K562 (cell line): ENCODE data around the gene SP6. TPM values are rescaled to one million over a fixed set of nuclear protein-coding genes. Genes with fewer than 3 reads are reported as not detected.
A peak's percentile ranks its signal among the peaks of the same experiment; 100 is the strongest.

Experiments used
- CREB1 ChIP-seq, 2 experiments: sonication (generic) in 1 of 2; formaldehyde crosslinking in 1 of 2; IDR thresholded peaks; 2 replicates each; pipeline versions ENCODE4 v1.6.1 to v1.8.0; 2012 to 2022; ENCODE audit warnings: inconsistent platforms in 1 of 2, mild to moderate bottlenecking in 1 of 2, missing genetic modification reagents in 1 of 2, moderate library complexity in 1 of 2
- DDX20 ChIP-seq: fragments of 450-650 bp; IDR thresholded peaks from 2 replicates; pipeline ENCODE4 v1.6.1; 2016; ENCODE audit warnings: missing genetic modification characterization, low read depth, mild to moderate bottlenecking, missing compliant biosample characterization, moderate library complexity
- ETV5 ChIP-seq: sonication (generic); formaldehyde crosslinking; IDR thresholded peaks from 2 replicates; pipeline ENCODE4 v1.4.0; 2020; ENCODE audit warnings: low read depth, mild to moderate bottlenecking, missing genetic modification reagents
- HDAC3 ChIP-seq: fragments of 450-650 bp; IDR thresholded peaks from 2 replicates; pipeline ENCODE4 v1.6.1; 2018; ENCODE audit warnings: borderline replicate concordance, mild to moderate bottlenecking, moderate library complexity; ENCODE audit not compliant: partially characterized antibody
- KAT8 ChIP-seq: fragments of 450-650 bp; IDR thresholded peaks from 2 replicates; pipeline ENCODE4 v1.6.1; 2016; ENCODE audit warnings: low read depth, mild to moderate bottlenecking
- LARP7 ChIP-seq: fragments of 450-650 bp; IDR thresholded peaks from 2 replicates; pipeline ENCODE4 v1.6.1; 2016
- NFIC ChIP-seq: fragments of 450-650 bp; IDR thresholded peaks from 2 replicates; pipeline ENCODE4 v1.6.1; 2017; ENCODE audit warnings: mild to moderate bottlenecking, inconsistent platforms
- PML ChIP-seq: IDR thresholded peaks from 2 replicates; pipeline ENCODE4 v1.6.1; 2012; ENCODE audit warnings: low read length, inconsistent platforms
- RAD21 ChIP-seq, 2 experiments: fragments of 250-450 bp in 1 of 2; fragments of 450-650 bp in 1 of 2; sonication (Bioruptor Pico) in 1 of 2; formaldehyde crosslinking in 1 of 2; IDR thresholded peaks in 1 of 2; conservative IDR thresholded peaks in 1 of 2; 2 replicates each; pipeline versions ENCODE4 v1.4.0 to v1.8.0; 2020 to 2022; ENCODE audit warnings: mild to moderate bottlenecking in 2 of 2, moderate library complexity in 1 of 2
- SAP30 ChIP-seq: fragments of 200-600 bp; sonication (generic); IDR thresholded peaks from 2 replicates; pipeline ENCODE4 v1.6.1; 2012; ENCODE audit warnings: borderline replicate concordance, low read depth, mild to moderate bottlenecking, moderate library complexity, low read length, control low read depth, inconsistent platforms; ENCODE audit not compliant: insufficient read depth, poor library complexity, severe bottlenecking
- SMARCC2 ChIP-seq: fragments of 450-650 bp; IDR thresholded peaks from 2 replicates; pipeline ENCODE4 v1.6.1; 2017; ENCODE audit warnings: antibody characterized with exemption, moderate library complexity, mild to moderate bottlenecking, low read depth
- SMC3 ChIP-seq: conservative IDR thresholded peaks from 2 replicates; pipeline ENCODE4 v1.6.1; 2011; ENCODE audit warnings: low read depth, low read length, improper control_type of control experiment; ENCODE audit not compliant: insufficient read depth
- TAF15 ChIP-seq: fragments of 200-400 bp; formaldehyde crosslinking; IDR thresholded peaks from 2 replicates; pipeline ENCODE4 v1.6.1; 2017; ENCODE audit warnings: mild to moderate bottlenecking, low read depth, low read length, moderate library complexity
- ZNF3 ChIP-seq: fragments of 250-450 bp; sonication (Bioruptor Pico); IDR thresholded peaks from 2 replicates; pipeline ENCODE4 v1.5.0; 2021; ENCODE audit warnings: mild to moderate bottlenecking, moderate library complexity
- polyA plus RNA-seq, 8 experiments: library from polyadenylated mRNA; depleted of rRNA in 4 of 8; stranded (reverse) in 5 of 8; unstranded in 3 of 8; fragments of >200 nt; fragmentation: Nextera tagmentation in 2 of 8; fragmentation: Illumina TruSeq in 1 of 8; extraction: Ambion mirVana in 2 of 8; extraction: Trizol in 1 of 8; gene quantifications; 2 replicates each; pipeline versions ENCODE4 v1.2.1 to v1.2.3, GENCODE V29; 2011 to 2014; ENCODE audit warnings: inconsistent platforms in 1 of 8, missing spikeins in 1 of 8
- total RNA-seq, 7 experiments: library from RNA; depleted of rRNA in 6 of 7; stranded (reverse); fragments of >200 nt in 6 of 7; fragmentation: Illumina TruSeq in 2 of 7; extraction: Trizol in 2 of 7; gene quantifications; 2 replicates each; pipeline versions ENCODE4 v1.2.1 to v1.2.3, GENCODE V29; 2011 to 2021; ENCODE audit warnings: low replicate concordance in 1 of 7
- TF ChIP-seq, protein P1 (sequence below): sonication (generic); formaldehyde crosslinking; IDR thresholded peaks from 2 replicates; pipeline ENCODE4 v1.8.0; 2022; ENCODE audit warnings: missing genetic modification reagents, mild to moderate bottlenecking, moderate library complexity, borderline replicate concordance
- TF ChIP-seq, protein P2 (sequence below), 2 experiments: fragments of 450-650 bp; formaldehyde crosslinking in 1 of 2; IDR thresholded peaks; 2 replicates each; pipeline versions ENCODE4 v1.4.0 to v1.6.1; 2014 to 2020; ENCODE audit warnings: mild to moderate bottlenecking in 2 of 2, borderline replicate concordance in 1 of 2, low read depth in 1 of 2

SP6 gene
- total and polyA plus RNA-seq, 9 of the 15 experiments (the other 6 are each of a cell fraction or from before 2014, with no cell fraction given), result 0.11 to 7.9 (median 2.2) TPM

DNA sequence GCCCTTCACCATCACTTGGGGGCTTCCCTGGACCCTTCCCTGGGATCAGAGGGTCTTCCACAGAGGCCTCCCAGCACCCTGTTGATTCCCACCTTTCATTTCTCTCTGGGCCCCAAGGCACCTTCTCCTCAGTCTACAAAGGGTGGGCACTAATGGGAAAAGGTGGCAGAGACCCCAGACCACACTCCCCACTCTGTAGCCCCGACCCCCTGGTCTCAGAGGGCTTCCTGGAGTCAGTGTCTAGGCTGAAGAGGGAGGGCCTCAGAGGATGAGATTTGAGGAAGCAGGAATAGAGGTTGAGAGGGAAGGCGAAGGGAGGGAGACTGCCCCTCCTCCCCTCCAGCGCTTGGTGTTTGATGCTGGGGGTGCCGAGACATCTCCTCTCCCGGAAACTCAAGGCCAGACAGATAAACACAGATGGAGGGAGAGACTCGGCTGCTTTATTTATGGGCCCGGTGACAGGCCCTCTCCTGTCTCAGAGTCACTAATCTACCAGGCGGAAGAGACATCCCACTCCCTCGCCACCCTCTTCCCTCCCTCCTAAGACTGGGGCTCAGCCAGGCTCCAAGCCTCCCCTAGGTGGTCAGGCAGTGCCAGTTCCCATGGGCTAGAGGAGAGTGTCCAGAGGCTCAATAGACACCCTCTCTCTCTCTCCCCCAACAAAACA is 26.5 kb upstream of the SP6 start (continued):
- no peak for TF ChIP-seq KAT8
- TF ChIP-seq PML, result 0 out of 2 replicates have a peak, but pooled peaks have one; percentile 65
- TF ChIP-seq SAP30, result no peak
- TF ChIP-seq DDX20, result no peak
- no peak for TF ChIP-seq SMC3
- TF ChIP-seq, protein P1, sequence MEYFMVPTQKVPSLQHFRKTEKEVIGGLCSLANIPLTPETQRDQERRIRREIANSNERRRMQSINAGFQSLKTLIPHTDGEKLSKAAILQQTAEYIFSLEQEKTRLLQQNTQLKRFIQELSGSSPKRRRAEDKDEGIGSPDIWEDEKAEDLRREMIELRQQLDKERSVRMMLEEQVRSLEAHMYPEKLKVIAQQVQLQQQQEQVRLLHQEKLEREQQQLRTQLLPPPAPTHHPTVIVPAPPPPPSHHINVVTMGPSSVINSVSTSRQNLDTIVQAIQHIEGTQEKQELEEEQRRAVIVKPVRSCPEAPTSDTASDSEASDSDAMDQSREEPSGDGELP (CRISPR knock-in tag), result peak; percentile 81
- TF ChIP-seq, protein P2, sequence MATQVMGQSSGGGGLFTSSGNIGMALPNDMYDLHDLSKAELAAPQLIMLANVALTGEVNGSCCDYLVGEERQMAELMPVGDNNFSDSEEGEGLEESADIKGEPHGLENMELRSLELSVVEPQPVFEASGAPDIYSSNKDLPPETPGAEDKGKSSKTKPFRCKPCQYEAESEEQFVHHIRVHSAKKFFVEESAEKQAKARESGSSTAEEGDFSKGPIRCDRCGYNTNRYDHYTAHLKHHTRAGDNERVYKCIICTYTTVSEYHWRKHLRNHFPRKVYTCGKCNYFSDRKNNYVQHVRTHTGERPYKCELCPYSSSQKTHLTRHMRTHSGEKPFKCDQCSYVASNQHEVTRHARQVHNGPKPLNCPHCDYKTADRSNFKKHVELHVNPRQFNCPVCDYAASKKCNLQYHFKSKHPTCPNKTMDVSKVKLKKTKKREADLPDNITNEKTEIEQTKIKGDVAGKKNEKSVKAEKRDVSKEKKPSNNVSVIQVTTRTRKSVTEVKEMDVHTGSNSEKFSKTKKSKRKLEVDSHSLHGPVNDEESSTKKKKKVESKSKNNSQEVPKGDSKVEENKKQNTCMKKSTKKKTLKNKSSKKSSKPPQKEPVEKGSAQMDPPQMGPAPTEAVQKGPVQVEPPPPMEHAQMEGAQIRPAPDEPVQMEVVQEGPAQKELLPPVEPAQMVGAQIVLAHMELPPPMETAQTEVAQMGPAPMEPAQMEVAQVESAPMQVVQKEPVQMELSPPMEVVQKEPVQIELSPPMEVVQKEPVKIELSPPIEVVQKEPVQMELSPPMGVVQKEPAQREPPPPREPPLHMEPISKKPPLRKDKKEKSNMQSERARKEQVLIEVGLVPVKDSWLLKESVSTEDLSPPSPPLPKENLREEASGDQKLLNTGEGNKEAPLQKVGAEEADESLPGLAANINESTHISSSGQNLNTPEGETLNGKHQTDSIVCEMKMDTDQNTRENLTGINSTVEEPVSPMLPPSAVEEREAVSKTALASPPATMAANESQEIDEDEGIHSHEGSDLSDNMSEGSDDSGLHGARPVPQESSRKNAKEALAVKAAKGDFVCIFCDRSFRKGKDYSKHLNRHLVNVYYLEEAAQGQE (IDR thresholded peaks at IDR 0.05; ENCODE audit: borderline replicate concordance), result no peak; the same call in 1 of the 2 replicates
- TF ChIP-seq, protein P2 (CRISPR knock-in tag; IDR thresholded peaks at IDR 0.05; ENCODE audit: low read depth), result no peak
- no peak for TF ChIP-seq TAF15
- TF ChIP-seq CREB1 (IDR thresholded peaks at IDR 0.05), result no peak
- TF ChIP-seq CREB1 (CRISPR knock-in tag; IDR thresholded peaks at IDR 0.05), result no peak
- peak; percentile 94 for TF ChIP-seq ETV5 (CRISPR knock-in tag)
- 0 out of 2 replicates have a peak, but pooled peaks have one; percentile 47 for TF ChIP-seq SMARCC2
- TF ChIP-seq LARP7, result no peak
- peak; percentile 63 for TF ChIP-seq NFIC
- peak; percentile 20 to 39; a peak in 3 of 4 replicates for TF ChIP-seq RAD21 (CRISPR knock-in tag; conservative IDR thresholded peaks at IDR 0.05 in 1 of 2, IDR thresholded peaks at IDR 0.05 in 1 of 2)
- no peak for TF ChIP-seq HDAC3
- no peak for TF ChIP-seq ZNF3 (CRISPR knock-in tag)
